Measurements from ENCODE around the gene STPG3. TPM values are rescaled to one million over a fixed set of nuclear protein-coding genes. Genes with fewer than 3 reads are reported as not detected.

Gene STPG3
- total and polyA plus RNA-seq, 2 of the 4 experiments (the other 2 are of a cell fraction): not detected

GRCh38 chr9:137231372-137232039 is 19.6 kb upstream of the STPG3 start:
- no peak overlapping the region for H3K9ac ChIP-seq (ENCODE audit: low read depth, low read length)
- H3K36me3 ChIP-seq (ENCODE audit: control insufficient read depth, insufficient read depth, low read length): no peaks in the 10 kb centered on the region
- 0 out of 4 replicates have a peak, but pooled peaks cover 0 to under 1% of the 10 kb centered on the region in 2 experiments for H3K79me1 ChIP-seq (ENCODE audit: low read depth in 1 of 2, low read length in 2 of 2)
- no TSS peak for BruUV-seq (replicated peaks)
- WGBS, 2 experiments (ENCODE audit: extremely low coverage in 2 of 2, insufficient read length in 1 of 2): 83% methylated on average over 5 of the region's 23 CpGs; no CpG with 5 or more reads in 1 of the 2 experiments
- CTCF ChIA-PET: no interaction called here
- H3K9me3 ChIP-seq (ENCODE audit: control insufficient read depth, insufficient read depth, low read length): no peaks in the 10 kb centered on the region
- no peak for DNase-seq
- no peak overlapping the region for H4K5ac ChIP-seq (ENCODE audit: low read depth, low read length)
- H3K56ac ChIP-seq (ENCODE audit: extremely low read depth, insufficient read depth, low read length): no peak overlapping the region
- H3K4me1 ChIP-seq (ENCODE audit: control insufficient read depth, insufficient read depth, low read length): peaks cover 2% of the 10 kb centered on the region; the same call in 1 of the 2 replicates
- H3K4me3 ChIP-seq (ENCODE audit: insufficient read depth, low read depth, low read length): no peak overlapping the region
- ATAC-seq (ENCODE audit: low read depth): no peak
- intact Hi-C loops (cut with micrococcal nuclease): no loop called here
- H2AFZ ChIP-seq (replicated peaks; ENCODE audit: low read length, poor library complexity): no peak overlapping the region
- peaks cover under 1% of the 10 kb centered on the region; the same call in 1 of the 2 replicates for H4K20me1 ChIP-seq (ENCODE audit: insufficient read depth, low read length)
- H2BK5ac ChIP-seq (ENCODE audit: low read depth, low read length, poor library complexity, severe bottlenecking): no peak overlapping the region
- peaks cover 1% of the 10 kb centered on the region; the same call in 1 of the 2 replicates for H3K27me3 ChIP-seq (ENCODE audit: control insufficient read depth, insufficient read depth, low read length)
- H3K27ac ChIP-seq (ENCODE audit: insufficient read depth, low read length): no peak overlapping the region
- no peak overlapping the region for H3K18ac ChIP-seq (ENCODE audit: low read depth, low read length)
- H3K9me1 ChIP-seq (ENCODE audit: insufficient read depth, low read length): no peaks in the 10 kb centered on the region
- in situ Hi-C loops (cut with MboI; ENCODE audit: low sequenced_read_pairs): no loop called here
- H2AK5ac ChIP-seq (ENCODE audit: low read depth, low read length): no peak overlapping the region
- H2BK20ac ChIP-seq (ENCODE audit: low read depth, low read length): no peak overlapping the region
- H2BK120ac ChIP-seq (ENCODE audit: low read depth, low read length): no peak overlapping the region
- TF ChIP-seq NFE2L2 (IDR thresholded peaks at IDR 0.05; ENCODE audit: low read depth, low read length) (no peak), ELK1 (IDR thresholded peaks at IDR 0.05; ENCODE audit: borderline replicate concordance, low read depth, low read length) (no peak), CHD1 (IDR thresholded peaks at IDR 0.05; ENCODE audit: low read depth, low read length) (no peak), BHLHE40 (IDR thresholded peaks at IDR 0.05; ENCODE audit: low read depth, low read length) (no peak)
- H3K4ac ChIP-seq (ENCODE audit: low read depth, low read length): no peak overlapping the region
- H3K23ac ChIP-seq (ENCODE audit: low read depth, low read length): no peak overlapping the region
- no peak overlapping the region for H4K91ac ChIP-seq (ENCODE audit: insufficient read depth, low read depth, low read length)
- no peak overlapping the region for H3K14ac ChIP-seq (replicated peaks; ENCODE audit: low read depth, low read length)
- no peak overlapping the region for H4K8ac ChIP-seq (ENCODE audit: low read depth in 2 of 2, low read length in 2 of 2)
- H2AK9ac ChIP-seq (replicated peaks; ENCODE audit: low read depth, low read length, poor library complexity): no peak overlapping the region
- dilution Hi-C loops (cut with HindIII; ENCODE audit: low sequenced_read_pairs, unreplicated experiment): no loop called here
- H2BK15ac ChIP-seq (ENCODE audit: low read depth, low read length): no peak overlapping the region
- POLR2A ChIA-PET (ENCODE audit: unreplicated experiment): interaction anchor here (0.6 kb wide), 1 partner anchor 30 kb away, joined by 16 read pairs; no protein-coding TSS in a partner anchor
- no peak overlapping the region for H3K4me2 ChIP-seq (ENCODE audit: low read depth, low read length)

Measured in IMR-90 (cell line).